HG02798 (cell line): ENCODE results near the gene PAX8.

ENCODE experiments used
- ATAC-seq: cut with Tn5 transposase; IDR thresholded peaks from one replicate; pipeline ENCODE4 v1.9.1; 2021; ENCODE audit warnings: mild to moderate bottlenecking; ENCODE audit not compliant: unreplicated experiment, poor library complexity

Gene PAX8

GRCh38 chr2:113195923-113196501, 82.7 kb downstream of the PAX8 start:
- no peak for ATAC-seq

- ATAC-seq, result no peak
Observed at GRCh38 chr2:113192459-113193100, 86.1 kb downstream of the PAX8 start.

GRCh38 chr2:113190871-113191270, 87.8 kb downstream of the PAX8 start:
- ATAC-seq, result no peak

DNA sequence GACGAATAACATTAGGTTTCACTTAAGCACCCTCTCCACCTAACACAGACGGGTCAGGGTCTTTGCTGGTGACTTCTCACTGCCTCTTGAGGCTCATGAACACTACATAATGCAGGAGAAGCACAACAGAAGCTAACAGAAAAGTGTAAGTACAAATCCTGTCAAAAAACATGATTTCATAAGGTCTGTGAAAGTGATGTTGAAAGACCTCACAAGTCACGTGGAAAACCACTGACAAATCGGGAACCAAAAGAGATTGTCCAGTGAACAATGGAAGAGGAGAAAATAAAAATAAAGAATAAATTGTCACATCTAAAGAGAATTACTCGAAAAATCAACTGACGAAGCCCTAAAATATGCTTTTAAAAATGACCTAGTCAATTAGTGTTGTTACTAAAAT, 91.0 kb downstream of the PAX8 start:
- ATAC-seq, result no peak

GRCh38 chr2:113186433-113186796, 92.3 kb downstream of the PAX8 start:
- no peak for ATAC-seq

DNA sequence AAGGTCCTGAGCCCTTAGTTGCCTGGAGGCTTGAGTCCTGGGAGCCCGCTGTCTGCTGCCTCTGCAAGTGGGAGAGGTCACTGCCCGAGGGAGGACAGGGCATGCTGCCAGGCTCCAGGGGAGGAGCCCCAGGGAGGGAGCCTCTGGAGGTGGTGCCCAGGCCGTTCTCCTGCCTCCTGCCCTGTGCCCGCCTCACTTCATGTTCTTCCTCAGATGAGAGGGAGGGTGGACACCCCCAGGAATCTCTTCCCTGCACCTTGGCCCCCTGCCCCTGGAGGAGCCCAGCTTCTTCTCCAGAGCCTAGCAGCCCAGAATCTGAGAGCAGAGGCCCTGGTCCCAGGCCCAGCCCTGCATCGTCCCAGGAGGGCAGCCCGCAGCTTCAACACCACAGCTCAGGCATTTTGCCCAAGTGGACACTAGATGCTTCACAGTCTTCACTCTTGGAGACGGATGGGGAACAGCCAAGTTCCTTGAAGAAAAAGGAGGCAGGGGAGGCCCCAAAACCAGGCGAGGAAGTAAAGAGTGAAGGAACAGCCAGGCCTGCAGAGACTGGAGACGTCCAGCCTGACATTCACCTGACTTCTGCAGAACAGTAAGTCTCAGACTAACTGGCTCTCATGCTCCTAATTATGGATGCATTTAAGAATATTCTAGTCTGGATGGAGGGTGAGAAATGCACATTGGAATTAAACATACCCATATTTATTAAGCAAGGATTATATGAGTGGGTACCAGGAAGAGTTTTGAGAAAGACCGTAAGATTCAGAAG, 92.9 kb downstream of the PAX8 start:
- ATAC-seq, result no peak

DNA sequence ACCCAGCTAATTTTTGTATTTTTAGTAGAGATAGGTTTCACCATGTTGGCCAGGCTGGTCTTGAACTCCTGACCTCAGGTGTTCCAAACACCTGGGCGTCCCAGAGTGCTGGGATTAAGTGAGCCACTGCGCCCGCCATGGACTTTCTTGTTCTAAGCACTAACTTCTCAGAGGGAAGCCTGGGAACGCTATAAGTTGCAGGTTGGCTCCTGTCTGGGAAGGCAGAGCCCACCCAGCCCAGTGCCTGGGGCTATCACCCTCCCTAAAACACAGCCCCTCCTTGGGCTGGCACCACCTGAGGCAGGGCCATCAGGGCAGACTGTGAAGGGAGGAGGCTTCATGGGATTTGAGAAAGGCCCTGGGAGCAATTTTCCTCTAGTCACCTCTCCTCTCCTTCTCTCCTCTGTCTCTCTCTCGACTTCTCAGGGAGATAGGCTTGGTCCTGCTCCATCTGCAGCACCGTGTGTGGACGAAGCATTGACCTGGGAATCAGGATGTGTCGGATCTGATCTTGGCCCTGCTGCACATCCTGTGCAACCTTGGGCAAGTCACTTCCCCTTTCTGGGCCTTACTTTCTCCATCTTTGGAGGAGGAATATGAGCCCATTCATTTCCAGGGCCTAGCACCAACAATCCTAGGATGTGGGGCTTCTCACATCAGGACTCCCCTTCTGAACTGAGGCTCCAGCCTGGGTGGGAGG, 94.0 kb downstream of the PAX8 start:
- no peak for ATAC-seq

- ATAC-seq, result no peak
Observed at GRCh38 chr2:113183703-113184102, 95.0 kb downstream of the PAX8 start.

GRCh38 chr2:113183264-113183663, 95.5 kb downstream of the PAX8 start:
- ATAC-seq, result no peak

- ATAC-seq, result no peak
Observed at GRCh38 chr2:113182471-113183260, 96.1 kb downstream of the PAX8 start.

DNA sequence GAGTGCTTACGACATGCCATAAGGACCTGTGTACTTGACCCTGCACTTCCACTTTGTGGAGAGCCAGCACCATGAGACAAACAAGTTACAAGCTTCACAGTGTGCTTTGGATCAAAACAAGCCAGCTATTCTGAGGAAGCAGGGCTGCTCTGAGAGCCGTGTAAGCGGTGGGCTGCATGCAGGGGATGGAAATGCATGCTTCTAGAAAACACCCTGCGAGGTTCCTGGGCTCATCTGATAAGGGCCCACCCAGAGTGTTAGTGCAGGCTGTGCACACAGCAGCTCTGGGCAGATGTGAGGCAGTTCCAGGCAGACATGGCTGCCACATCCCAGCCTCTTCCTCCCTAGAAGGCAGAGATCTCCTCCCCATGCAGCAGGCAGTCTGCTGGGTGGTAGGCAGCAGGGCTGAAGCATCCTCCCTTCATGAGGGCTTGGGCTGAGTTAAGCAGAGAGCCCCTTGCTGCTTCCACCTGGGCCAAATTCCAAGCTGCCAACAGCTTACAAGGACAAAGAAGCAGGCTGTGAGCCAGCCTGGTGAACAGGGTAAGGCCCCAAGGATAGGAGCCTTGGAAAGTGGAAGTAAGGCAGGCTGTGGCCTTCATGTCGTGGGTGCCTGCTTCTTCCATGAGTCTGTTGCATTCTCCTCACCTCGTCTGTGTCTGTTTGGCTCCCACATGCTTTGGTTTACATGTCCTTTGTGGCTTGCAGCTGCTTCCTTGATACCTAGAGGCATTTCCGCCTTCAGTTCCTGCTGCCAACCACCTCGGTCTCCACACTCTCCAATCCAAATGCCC, 97.3 kb downstream of the PAX8 start:
- ATAC-seq, result no peak

DNA sequence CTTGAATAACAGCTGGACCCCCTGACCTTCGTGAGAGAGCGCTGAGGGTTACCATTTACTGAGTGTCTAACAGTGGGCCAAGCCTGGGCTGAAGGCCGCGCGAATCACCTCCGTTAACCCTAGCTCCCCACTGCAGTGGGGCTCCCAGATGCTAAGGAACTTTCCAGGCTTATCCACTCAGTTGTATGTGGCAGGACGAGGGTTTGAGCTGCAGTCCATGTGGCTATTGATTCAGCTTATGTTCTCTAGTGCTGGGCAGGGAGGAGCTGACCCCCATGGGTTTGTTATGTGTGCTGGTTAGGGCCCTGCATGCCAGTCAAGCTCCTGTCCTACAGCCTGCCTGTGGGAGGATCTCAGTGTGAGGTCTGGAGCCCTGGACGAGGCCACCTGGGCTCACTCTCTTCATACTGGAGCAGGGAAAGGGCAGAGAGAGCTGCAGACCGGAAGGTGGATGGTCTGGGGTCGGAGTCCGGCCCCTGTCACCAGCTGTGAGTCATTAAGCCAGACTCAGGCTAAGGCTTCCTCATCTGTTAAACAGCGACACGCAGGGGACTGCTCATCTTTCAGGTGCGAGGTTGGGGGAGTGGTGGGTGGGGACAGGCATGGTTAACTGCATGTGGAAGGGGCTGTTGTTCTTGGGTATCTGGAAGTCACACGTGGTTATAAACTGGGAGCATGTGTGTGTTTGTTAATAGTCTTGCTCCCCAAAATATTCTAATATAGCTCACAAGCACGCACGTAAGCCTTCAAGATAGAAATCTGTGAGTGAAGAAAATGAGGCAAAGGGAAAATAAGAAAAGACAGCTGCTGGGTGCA, 98.4 kb downstream of the PAX8 start:
- ATAC-seq, result no peak

DNA sequence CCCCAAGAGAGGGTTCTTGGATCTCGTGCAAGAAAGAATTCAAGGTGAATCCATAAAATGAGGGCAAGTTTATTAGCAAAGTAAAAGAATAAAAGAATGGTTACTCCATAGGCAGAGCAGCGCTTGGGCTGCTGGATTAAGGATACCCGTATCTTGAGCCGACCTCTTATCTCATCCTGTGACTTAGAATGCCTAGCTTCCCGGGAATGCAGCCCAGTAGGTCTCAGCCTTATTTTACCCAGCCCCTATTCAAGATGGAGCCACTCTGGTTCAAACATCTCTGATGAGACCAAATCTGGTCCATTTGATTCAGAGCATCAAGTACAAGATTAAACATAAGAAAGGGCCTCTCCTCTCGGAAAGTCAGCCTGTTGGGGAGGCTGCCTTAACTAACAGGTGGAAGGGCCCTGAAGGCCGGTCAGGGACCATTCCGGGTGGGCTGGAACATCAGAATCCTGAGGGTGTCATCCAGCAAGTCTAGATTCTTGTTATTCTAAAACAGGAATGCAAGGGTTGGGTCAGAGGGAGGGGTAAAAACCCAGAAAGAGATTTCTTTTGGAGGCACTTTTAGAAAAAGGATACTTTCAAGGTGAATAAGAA, 99.2 kb downstream of the PAX8 start:
- ATAC-seq, result no peak

- ATAC-seq, result no peak
Observed at GRCh38 chr2:113178891-113179290, 99.8 kb downstream of the PAX8 start.

GRCh38 chr2:113178069-113178746, 100.5 kb downstream of the PAX8 start:
- ATAC-seq, result no peak

DNA sequence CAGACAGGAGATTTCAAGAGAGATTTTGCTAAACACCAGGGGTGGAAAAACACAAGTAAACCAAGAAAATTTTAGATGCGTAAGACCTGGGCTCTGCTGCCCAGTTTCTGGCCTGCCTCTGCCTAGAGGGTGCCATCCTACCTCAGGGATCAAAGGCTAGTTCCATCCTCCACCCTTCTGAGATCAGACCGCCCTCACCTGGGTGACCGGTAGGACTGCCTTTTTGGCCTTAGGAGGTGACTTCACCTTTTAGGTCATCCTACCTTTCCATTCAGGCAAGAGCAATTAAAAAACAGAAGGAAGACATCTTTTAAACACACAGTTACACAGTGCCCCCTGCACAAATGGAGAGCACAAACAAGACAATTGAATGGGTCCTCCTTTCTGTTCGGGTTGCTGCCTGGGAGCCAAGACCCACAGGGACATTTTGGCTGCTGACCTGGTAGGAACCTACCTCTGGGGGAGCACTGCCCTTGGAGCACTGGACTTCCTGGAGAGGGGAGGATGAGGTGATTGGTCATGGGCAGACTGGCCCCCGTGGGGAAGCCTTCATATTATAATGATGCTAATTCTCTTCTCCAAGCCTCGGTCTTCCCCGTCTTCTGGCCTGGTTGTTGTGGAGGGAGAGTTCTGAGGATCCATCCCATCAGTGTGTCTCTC, 101.9 kb downstream of the PAX8 start:
- no peak for ATAC-seq
